AG09319 (cell line): ENCODE measurements around the gene ARHGAP44.

ENCODE experiments used
- DNase-seq: peaks from one replicate; pipeline ENCODE4 v3.0.0-alpha.2; 2010; ENCODE audit warnings: low read depth; ENCODE audit errors: extremely low read depth
- CTCF ChIP-seq: IDR thresholded peaks from 2 replicates; pipeline ENCODE4 v1.5.1; 2011; ENCODE audit warnings: low read depth, mild to moderate bottlenecking, inconsistent platforms, low read length, moderate library complexity

Gene ARHGAP44

DNA sequence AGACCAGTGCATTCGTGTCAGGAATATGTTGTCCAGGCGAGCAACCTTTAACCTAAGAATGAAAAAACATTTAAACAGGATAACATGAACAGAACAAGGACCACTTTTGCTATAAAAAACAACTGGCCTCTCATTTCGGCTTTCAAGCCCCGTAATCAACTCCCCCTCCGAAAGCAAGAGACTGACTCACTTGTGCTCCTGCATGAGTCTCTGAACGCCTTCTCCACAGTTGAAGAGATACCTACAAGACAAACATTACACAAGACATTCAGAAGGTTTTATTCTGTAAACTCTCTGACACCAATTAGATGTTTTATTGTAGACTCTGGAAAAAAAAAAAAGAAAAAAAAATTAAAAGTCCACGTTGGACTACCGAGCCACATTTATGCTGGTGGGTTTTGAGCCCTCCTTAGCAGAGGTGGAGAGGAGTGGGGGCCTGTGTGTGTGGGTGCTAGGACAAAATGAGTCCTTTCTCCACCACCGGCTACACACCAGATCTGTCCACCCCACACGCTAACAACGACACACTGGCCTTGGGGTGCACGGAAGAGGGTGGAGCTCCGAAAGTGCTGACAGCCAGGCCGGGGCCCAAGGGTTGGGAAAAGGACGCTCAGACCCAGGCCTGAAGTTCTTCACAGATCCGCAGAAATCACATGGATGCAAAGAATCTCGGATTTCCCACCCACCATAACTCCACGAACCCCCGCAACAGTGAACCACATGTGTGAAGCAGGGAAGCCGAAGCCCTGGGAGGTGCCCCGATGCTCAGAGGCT is 227.8 kb downstream of the ARHGAP44 start:
- no peak for DNase-seq
- TF ChIP-seq CTCF = no peak

GRCh38 chr17:13017655-13018459 is 228.6 kb downstream of the ARHGAP44 start, which contains the start of gene ELAC2:
Gene ELAC2 (minus strand): TSS chr17:13018027. CDS start chr17:13017947, 80 bp downstream.
- TF ChIP-seq CTCF = no peak
- peak; percentile 95 for DNase-seq

DNA sequence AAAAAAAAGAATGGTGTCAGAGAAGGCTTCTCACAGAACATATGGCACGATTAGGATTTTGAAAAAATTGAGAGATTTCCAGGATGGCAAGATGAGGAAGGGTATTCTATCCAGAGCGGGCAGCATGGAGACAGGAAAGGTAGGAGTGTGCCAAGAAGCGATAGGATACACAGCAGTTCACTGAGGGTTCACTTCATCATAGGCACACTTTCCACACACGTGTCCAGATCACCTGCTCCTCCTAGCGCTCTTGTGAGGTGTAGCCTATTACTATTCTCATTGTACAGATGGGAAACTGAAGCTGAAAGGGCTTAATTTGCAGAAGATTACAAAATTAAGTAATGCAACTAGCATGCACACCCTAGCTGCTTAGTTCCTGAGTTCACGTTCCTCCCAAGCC is 234.7 kb downstream of the ARHGAP44 start:
- no peak for TF ChIP-seq CTCF
- no peak for DNase-seq

DNA sequence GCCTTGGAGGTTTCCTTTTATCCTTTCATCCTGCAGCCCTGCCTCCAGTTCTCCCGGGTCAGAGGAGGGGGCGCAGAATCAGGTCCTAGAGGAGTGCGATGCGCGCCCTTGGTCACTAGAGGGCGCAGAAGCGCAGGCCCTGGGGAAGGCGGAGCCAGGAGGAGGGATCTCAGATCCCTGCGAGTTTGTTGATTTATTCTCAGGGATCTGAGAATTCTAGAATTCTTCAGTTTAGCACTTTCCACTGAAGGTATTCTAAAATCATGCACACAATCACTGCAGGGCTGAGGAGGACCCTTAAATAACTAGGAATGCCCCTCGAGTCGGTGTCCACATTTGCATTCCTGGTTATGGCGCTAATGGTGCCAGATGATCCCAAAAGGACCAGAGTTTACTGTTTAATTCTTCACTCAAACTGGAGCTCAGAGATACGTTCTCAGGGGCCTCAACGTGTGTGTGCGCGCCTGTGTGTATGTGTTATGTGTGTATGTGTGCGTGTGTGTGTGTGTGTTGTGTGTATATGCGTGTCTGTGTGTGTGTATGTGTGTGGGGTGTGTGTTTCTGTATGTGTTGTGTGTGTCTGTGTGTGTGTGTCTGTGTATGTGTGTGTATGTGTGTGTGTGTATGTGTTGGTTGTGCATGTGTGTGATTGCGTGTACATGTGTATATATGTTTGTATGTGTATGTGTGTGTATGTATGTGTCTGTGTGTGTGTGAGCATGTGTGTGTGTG is 235.4 kb downstream of the ARHGAP44 start:
- peak; percentile 100 for TF ChIP-seq CTCF
- no peak for DNase-seq

DNA sequence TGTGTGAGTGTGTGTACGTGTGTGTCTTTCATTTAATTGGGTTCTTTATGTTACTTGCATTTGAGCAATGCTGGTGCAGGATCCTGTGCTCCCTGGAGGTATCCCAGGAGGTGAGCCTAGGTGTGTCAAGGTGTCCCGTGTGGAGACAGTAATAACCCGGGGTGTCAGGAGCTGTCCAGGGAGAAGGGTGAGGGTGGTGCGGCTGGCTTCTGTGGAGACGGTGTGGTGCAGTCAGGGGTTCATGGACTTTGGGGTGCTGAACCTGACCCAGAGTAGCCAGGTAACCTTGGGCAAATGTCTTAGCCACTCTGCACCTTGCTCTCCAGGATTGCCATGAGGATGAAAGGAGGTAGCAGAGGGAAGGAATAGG is 235.9 kb downstream of the ARHGAP44 start:
- no peak for DNase-seq
- TF ChIP-seq CTCF = no peak

- DNase-seq = no peak
- TF ChIP-seq CTCF = no peak
Measured at GRCh38 chr17:13025687-13026086, 236.4 kb downstream of the ARHGAP44 start.
